Smooth muscle cell (in vitro differentiated cells): Measurements from ENCODE around the gene CDK13. TPM values are rescaled to one million over a fixed set of nuclear protein-coding genes. Genes with fewer than 3 reads are reported as not detected.

Experiments
- DNase-seq: peaks from one replicate; lab custom pipeline; 2025; ENCODE audit not compliant: unreplicated experiment; lab: John Stamatoyannopoulos, UW
- H2AFZ ChIP-seq: fragments of 200-600 bp; sonication (generic); 2 replicates; pipeline ENCODE4 v1.6.0; 2016; ENCODE audit warnings: antibody characterized with exemption, low read depth, mild to moderate bottlenecking
- H3F3A ChIP-seq: fragments of 200-600 bp; sonication (generic); 2 replicates; pipeline ENCODE4 v1.6.0; 2017; ENCODE audit warnings: antibody characterized with exemption, low read depth
- H3K27ac ChIP-seq: fragments of 200-600 bp; sonication (generic); 2 replicates; pipeline ENCODE4 v1.5.1; 2016; ENCODE audit warnings: low read depth, mild to moderate bottlenecking
- H3K27me3 ChIP-seq: fragments of 200-600 bp; sonication (generic); 2 replicates; pipeline ENCODE4 v1.6.1; 2016; ENCODE audit warnings: low read depth, mild to moderate bottlenecking
- H3K36me3 ChIP-seq: fragments of 200-600 bp; sonication (generic); 2 replicates; pipeline ENCODE4 v1.5.1; 2016; ENCODE audit warnings: low read depth
- H3K4me1 ChIP-seq: fragments of 200-600 bp; sonication (generic); 2 replicates; pipeline ENCODE4 v1.5.1; 2016; ENCODE audit warnings: low read depth
- H3K4me2 ChIP-seq: fragments of 200-600 bp; sonication (generic); 2 replicates; pipeline ENCODE4 v1.6.0; 2016; ENCODE audit warnings: mild to moderate bottlenecking
- H3K4me3 ChIP-seq: fragments of 200-600 bp; sonication (generic); 2 replicates; pipeline ENCODE4 v1.5.1; 2016; ENCODE audit warnings: mild to moderate bottlenecking
- H3K79me2 ChIP-seq: fragments of 200-600 bp; sonication (generic); 2 replicates; pipeline ENCODE4 v1.6.0; 2016; ENCODE audit warnings: low read depth, mild to moderate bottlenecking
- H3K9ac ChIP-seq: fragments of 200-600 bp; sonication (generic); 2 replicates; pipeline ENCODE4 v1.6.0; 2016; ENCODE audit warnings: low read depth
- H3K9me3 ChIP-seq: fragments of 200-600 bp; sonication (generic); replicated peaks from 2 replicates; pipeline ENCODE4 v1.5.1; 2016; ENCODE audit warnings: low read depth
- H4K20me1 ChIP-seq: fragments of 200-600 bp; sonication (generic); 2 replicates; pipeline ENCODE4 v1.6.0; 2016; ENCODE audit warnings: low read depth
- CTCF ChIP-seq: fragments of 200-600 bp; sonication (generic); IDR thresholded peaks from 2 replicates; pipeline ENCODE4 v1.5.1; 2017; ENCODE audit warnings: borderline replicate concordance, mild to moderate bottlenecking, antibody characterized with exemption; ENCODE audit not compliant: insufficient read depth, poor library complexity, severe bottlenecking
- WGBS: methylation state at CpG from one replicate; pipeline ENCODE4 v1.1.7; 2016; ENCODE audit warnings: low lambda C conversion rate; 5-methylcytosine and 5-hydroxymethylcytosine counted together
- polyA plus RNA-seq: library from polyadenylated mRNA; unstranded; fragments of >200 nt; fragmentation: Nextera tagmentation; extraction: Ambion mirVana; gene quantifications from 2 replicates; pipeline ENCODE4 v1.2.1, GENCODE V29; 2016
- total RNA-seq: library from RNA; depleted of rRNA; stranded (reverse); fragments of >200 nt; gene quantifications from 2 replicates; pipeline ENCODE4 v1.2.3, GENCODE V29; 2014

CDK13 gene
- total and polyA plus RNA-seq, 2 experiments from 2014 or later, result 15.9 to 70.0 TPM

- H3K27me3 ChIP-seq, result no peaks in the 10 kb centered on the region
- no peaks in the 10 kb centered on the region for H3K9me3 ChIP-seq
- DNase-seq, result no peak
- no peaks in the 10 kb centered on the region for H3K36me3 ChIP-seq
- no peak overlapping the region for H3K27ac ChIP-seq
- no peak overlapping the region for H3K9ac ChIP-seq
- peaks cover 98% of the 10 kb centered on the region for H3K79me2 ChIP-seq
- H4K20me1 ChIP-seq, result peaks cover 100% of the 10 kb centered on the region
- H3F3A ChIP-seq, result no peaks in the 10 kb centered on the region
- no peak for TF ChIP-seq CTCF
- no peak overlapping the region for H2AFZ ChIP-seq
- H3K4me3 ChIP-seq, result no peak overlapping the region
- H3K4me1 ChIP-seq, result peaks cover 7% of the 10 kb centered on the region
- 93% methylated on average over 3 of the region's 3 CpGs for WGBS
- H3K4me2 ChIP-seq, result no peak overlapping the region
Observed at GRCh38 chr7:39971924-39972323, 21.9 kb downstream of the CDK13 start.

- H3K4me1 ChIP-seq, result peaks cover 7% of the 10 kb centered on the region
- H3K36me3 ChIP-seq, result no peaks in the 10 kb centered on the region
- TF ChIP-seq CTCF, result no peak
- peaks cover 98% of the 10 kb centered on the region for H3K79me2 ChIP-seq
- H3F3A ChIP-seq, result no peaks in the 10 kb centered on the region
- H3K27me3 ChIP-seq, result no peaks in the 10 kb centered on the region
- H4K20me1 ChIP-seq, result peaks cover 100% of the 10 kb centered on the region
- no peaks in the 10 kb centered on the region for H3K9me3 ChIP-seq
- no peak overlapping the region for H3K27ac ChIP-seq
- H3K4me2 ChIP-seq, result no peak overlapping the region
- H2AFZ ChIP-seq, result no peak overlapping the region
- DNase-seq, result no peak
- H3K4me3 ChIP-seq, result no peak overlapping the region
- H3K9ac ChIP-seq, result no peak overlapping the region
- 98% methylated on average over 2 of the region's 2 CpGs for WGBS
Observed at GRCh38 chr7:39973801-39974200, 23.7 kb downstream of the CDK13 start.

- WGBS, result 62% methylated on average over 3 of the region's 3 CpGs
- Histone ChIP-seq H3K9me3 (no peaks in the 10 kb centered on the region), H3K4me2 (no peak overlapping the region), H4K20me1 (peaks cover 90% of the 10 kb centered on the region), H3K27me3 (no peaks in the 10 kb centered on the region), H3K27ac (no peak overlapping the region), H3K4me1 (no peaks in the 10 kb centered on the region), H3K9ac (no peak overlapping the region), H2AFZ (no peak overlapping the region), H3F3A (no peaks in the 10 kb centered on the region), H3K79me2 (peaks cover 87% of the 10 kb centered on the region), H3K36me3 (no peaks in the 10 kb centered on the region), H3K4me3 (no peak overlapping the region)
- DNase-seq, result no peak
- no peak for TF ChIP-seq CTCF
Observed at GRCh38 chr7:39978230-39978934, 28.3 kb downstream of the CDK13 start.
